SJSA1 (cell line): ENCODE results near the gene TINCR. TPM values are rescaled to one million over a fixed set of nuclear protein-coding genes. Genes with fewer than 3 reads are reported as not detected.

Experiments used
- total RNA-seq: library from RNA; depleted of rRNA; stranded (reverse); fragments of >200 nt; shearing (Covaris generic); gene quantifications from 2 replicates; pipeline ENCODE4 v1.2.3, GENCODE V29; 2014; rRNA removed

TINCR gene
- total RNA-seq, 1 experiment from 2014 or later: not detected

Other genes starting within 250 kb of the TINCR start
- 52.5 and 66.6 TPM in 2 replicates for gene PTPRS, start 227.1 kb downstream of the TINCR start, total RNA-seq
- not detected in 2 replicates for gene ZNRF4, start 112.5 kb downstream of the TINCR start, total RNA-seq
- gene SAFB2, start 54.8 kb upstream of the TINCR start, total RNA-seq: 24.1 and 25.8 TPM in 2 replicates
- gene SAFB, start 55.1 kb upstream of the TINCR start, total RNA-seq: 41.0 and 70.9 TPM in 2 replicates
- 48.9 and 58.3 TPM in 2 replicates for gene MICOS13, start 112.6 kb upstream of the TINCR start, total RNA-seq
- gene HSD11B1L, start 113.1 kb upstream of the TINCR start, total RNA-seq: 2.1 and 5.2 TPM in 2 replicates
- gene RPL36, start 122.3 kb upstream of the TINCR start, total RNA-seq: 527 and 600 TPM in 2 replicates
- 95.6 and 116 TPM in 2 replicates for gene LONP1, start 152.2 kb upstream of the TINCR start, total RNA-seq
- gene CATSPERD, start 152.7 kb upstream of the TINCR start, total RNA-seq: not detected in 2 replicates
- 0.76 and 2.0 TPM in 2 replicates for gene PRR22, start 216.8 kb upstream of the TINCR start, total RNA-seq
- gene DUS3L, start 223.2 kb upstream of the TINCR start, total RNA-seq: 35.6 and 52.5 TPM in 2 replicates
- gene NRTN, start 237.1 kb upstream of the TINCR start, total RNA-seq: 17.6 and 32.9 TPM in 2 replicates